H1 (cell line): ENCODE data around the gene PRRC2A. TPM values are rescaled to one million over a fixed set of nuclear protein-coding genes. Genes with fewer than 3 reads are reported as not detected.

Source experiments
- CTCF ChIA-PET: fragments of 300-600 bp; sonication (Branson Sonifier 250); formaldehyde crosslinking; loops from one replicate; lab custom pipeline; 2021; ENCODE audit not compliant: partially characterized antibody; lab: Charles Lee
- POLR2A ChIA-PET: fragments of 300-600 bp; sonication (Branson Sonifier 250); formaldehyde crosslinking; loops from one replicate; lab custom pipeline; 2021; ENCODE audit warnings: inconsistent platforms; ENCODE audit not compliant: partially characterized antibody; lab: Charles Lee
- DNase-seq, 2 experiments: peaks; one replicate each; pipeline versions ENCODE4 v3.0.0 to v3.0.0-alpha.2; 2010 to 2022; ENCODE audit warnings: low spot score in 2 of 2, low read depth in 1 of 2, mixed read lengths in 1 of 2
- FAIRE-seq: peaks from 2 replicates; lab custom pipeline; 2011; peaks lifted over from hg19 to GRCh38; lab: Jason Lieb, UNC
- H2AFZ ChIP-seq: 2 replicates; pipeline ENCODE4 v1.8.1; 2012; ENCODE audit warnings: low read length, inconsistent platforms
- H2AK5ac ChIP-seq: 2 replicates; pipeline ENCODE4 v1.6.1; 2013; ENCODE audit warnings: low read depth, low read length
- H2BK120ac ChIP-seq: replicated peaks from 2 replicates; pipeline ENCODE3; 2013; ENCODE audit warnings: low read depth, low read length, inconsistent platforms
- H2BK12ac ChIP-seq: 2 replicates; pipeline ENCODE4 v1.6.1; 2013; ENCODE audit warnings: low read depth, low read length
- H2BK15ac ChIP-seq: 2 replicates; pipeline ENCODE4 v1.6.1; 2013; ENCODE audit warnings: low read length
- H2BK20ac ChIP-seq: 2 replicates; pipeline ENCODE4 v1.6.1; 2013; ENCODE audit warnings: low read length
- H2BK5ac ChIP-seq: 2 replicates; pipeline ENCODE4 v1.6.1; 2013; ENCODE audit warnings: low read depth, low read length
- H3K14ac ChIP-seq: 2 replicates; pipeline ENCODE4 v1.6.1; 2013; ENCODE audit warnings: inconsistent platforms; ENCODE audit not compliant: insufficient read length
- H3K18ac ChIP-seq: 2 replicates; pipeline ENCODE4 v1.6.1; 2013; ENCODE audit warnings: low read length; ENCODE audit errors: extremely low read depth
- H3K23ac ChIP-seq: 2 replicates; pipeline ENCODE4 v1.6.1; 2013; ENCODE audit warnings: inconsistent platforms; ENCODE audit not compliant: insufficient read length
- H3K23me2 ChIP-seq: 2 replicates; pipeline ENCODE4 v1.6.1; 2013; ENCODE audit warnings: low read depth, low read length
- H3K27ac ChIP-seq: 2 replicates; pipeline ENCODE4 v1.6.1; 2011; ENCODE audit warnings: low read depth, low read length, inconsistent platforms
- H3K27me3 ChIP-seq, 4 experiments: replicated peaks in 1 of 4; 1 replicate in 1 of 4; 2 replicates in 3 of 4; pipeline versions ENCODE4 v1.6.1 to v1.8.1; 2011 to 2013; ENCODE audit warnings: low read length in 3 of 4, mild to moderate bottlenecking in 3 of 4, inconsistent platforms in 2 of 4, mixed read lengths in 2 of 4, moderate library complexity in 1 of 4; ENCODE audit not compliant: control insufficient read depth in 3 of 4, insufficient read depth in 3 of 4; ENCODE audit errors: extremely low read depth in 1 of 4
- H3K36me3 ChIP-seq, 4 experiments: 2 replicates each; pipeline versions ENCODE4 v1.6.1 to v1.8.1; 2011 to 2013; ENCODE audit warnings: mild to moderate bottlenecking in 4 of 4, low read length in 3 of 4, moderate library complexity in 2 of 4, control low read depth in 1 of 4, inconsistent platforms in 1 of 4; ENCODE audit not compliant: insufficient read depth in 4 of 4, control insufficient read depth in 2 of 4
- H3K4ac ChIP-seq: replicated peaks from 2 replicates; pipeline ENCODE3; 2013; ENCODE audit warnings: low read length, low read depth, mixed read lengths, inconsistent platforms; ENCODE audit not compliant: insufficient read length
- H3K4me1 ChIP-seq, 4 experiments: replicated peaks in 1 of 4; 1 replicate in 1 of 4; 2 replicates in 3 of 4; pipeline versions ENCODE4 v1.6.1 to v1.8.1; 2011 to 2013; ENCODE audit warnings: low read length in 3 of 4, inconsistent platforms in 2 of 4, mixed read lengths in 1 of 4; ENCODE audit not compliant: insufficient read depth in 4 of 4, control insufficient read depth in 3 of 4
- H3K4me2 ChIP-seq, 2 experiments: 2 replicates each; pipeline versions ENCODE4 v1.6.1 to v1.8.1; 2011 to 2013; ENCODE audit warnings: low read depth in 2 of 2, low read length in 2 of 2, control low read depth in 1 of 2, inconsistent platforms in 1 of 2, mild to moderate bottlenecking in 1 of 2; ENCODE audit not compliant: insufficient read depth in 1 of 2
- H3K4me3 ChIP-seq, 4 experiments: fragments of 200-600, 300-600 bp in 1 of 4; sonication (generic), shearing (Covaris generic), sonication (Bioruptor Twin) in 1 of 4; 2 replicates each; pipeline versions ENCODE4 v1.5.1 to v1.8.1; 2011 to 2016; ENCODE audit warnings: low read length in 4 of 4, low read depth in 3 of 4, control low read depth in 2 of 4, inconsistent platforms in 2 of 4, mild to moderate bottlenecking in 2 of 4, mixed read lengths in 1 of 4, moderate library complexity in 1 of 4; ENCODE audit not compliant: insufficient read depth in 2 of 4; ENCODE audit errors: extremely low read depth in 1 of 4
- H3K56ac ChIP-seq: replicated peaks from 2 replicates; pipeline ENCODE3; 2013; ENCODE audit warnings: low read depth, mild to moderate bottlenecking, mixed read lengths, low read length, inconsistent platforms; ENCODE audit not compliant: insufficient read length
- H3K79me1 ChIP-seq: 2 replicates; pipeline ENCODE4 v1.6.1; 2013; ENCODE audit warnings: low read depth, low read length, control low read depth
- H3K79me2 ChIP-seq, 2 experiments: 2 replicates each; pipeline versions ENCODE4 v1.6.1 to v1.8.1; 2012 to 2013; ENCODE audit warnings: low read length in 2 of 2, mild to moderate bottlenecking in 2 of 2, inconsistent platforms in 1 of 2; ENCODE audit not compliant: insufficient read depth in 2 of 2, control insufficient read depth in 1 of 2
- H3K9ac ChIP-seq, 4 experiments: replicated peaks in 1 of 4; 1 replicate in 1 of 4; 2 replicates in 3 of 4; pipeline versions ENCODE4 v1.6.1 to v1.8.1; 2011 to 2013; ENCODE audit warnings: low read depth in 3 of 4, low read length in 3 of 4, control low read depth in 2 of 4, mild to moderate bottlenecking in 2 of 4, moderate library complexity in 2 of 4, inconsistent platforms in 1 of 4; ENCODE audit errors: extremely low read depth in 1 of 4
- H3K9me3 ChIP-seq, 2 experiments: 2 replicates each; pipeline versions ENCODE4 v1.6.1 to v1.8.1; 2012 to 2013; ENCODE audit warnings: mild to moderate bottlenecking in 2 of 2, moderate library complexity in 2 of 2, control low read depth in 1 of 2, inconsistent platforms in 1 of 2, low read depth in 1 of 2, low read length in 1 of 2, mixed read lengths in 1 of 2; ENCODE audit not compliant: insufficient read depth in 2 of 2
- H4K20me1 ChIP-seq, 2 experiments: replicated peaks in 1 of 2; 2 replicates each; pipeline versions ENCODE3 to v1.8.1; 2011 to 2013; ENCODE audit warnings: inconsistent platforms in 2 of 2, low read length in 2 of 2, mild to moderate bottlenecking in 1 of 2; ENCODE audit not compliant: insufficient read depth in 2 of 2, control insufficient read depth in 1 of 2
- H4K5ac ChIP-seq: 2 replicates; pipeline ENCODE4 v1.6.1; 2013; ENCODE audit warnings: low read length, low read depth, mixed read lengths, inconsistent platforms; ENCODE audit not compliant: insufficient read length
- H4K8ac ChIP-seq: 2 replicates; pipeline ENCODE4 v1.8.0; 2013; ENCODE audit warnings: mild to moderate bottlenecking, moderate library complexity, low read length, inconsistent platforms; ENCODE audit not compliant: insufficient read depth; ENCODE audit errors: extremely low read depth
- H4K91ac ChIP-seq: replicated peaks from 2 replicates; pipeline ENCODE3; 2013; ENCODE audit warnings: low read length, mixed read lengths, inconsistent platforms; ENCODE audit not compliant: insufficient read length
- BACH1 ChIP-seq: IDR thresholded peaks from 2 replicates; pipeline ENCODE4 v1.6.1; 2012; ENCODE audit warnings: low read length, improper control_type of control experiment
- CTCF ChIP-seq, 3 experiments: IDR thresholded peaks; 1 replicate in 2 of 3; 2 replicates in 1 of 3; pipeline versions ENCODE4 v1.5.1 to v1.6.1; 2011; ENCODE audit warnings: low read length in 3 of 3, mild to moderate bottlenecking in 3 of 3, inconsistent platforms in 2 of 3, low read depth in 1 of 3, moderate library complexity in 1 of 3; ENCODE audit not compliant: insufficient read depth in 1 of 3; ENCODE audit errors: control extremely low read depth in 1 of 3
- MAFK ChIP-seq: IDR thresholded peaks from 2 replicates; pipeline ENCODE4 v1.6.1; 2012; ENCODE audit warnings: low read depth, mild to moderate bottlenecking, improper control_type of control experiment, low read length
- RFX5 ChIP-seq: IDR thresholded peaks from 2 replicates; pipeline ENCODE4 v1.6.1; 2011; ENCODE audit warnings: low read depth, low read length, improper control_type of control experiment, borderline replicate concordance
- SAP30 ChIP-seq: fragments of 300-600 bp; sonication (generic); IDR thresholded peaks from 2 replicates; pipeline ENCODE4 v1.7.1; 2012; ENCODE audit warnings: low read length, moderate library complexity, mild to moderate bottlenecking, inconsistent platforms; ENCODE audit not compliant: insufficient read depth, insufficient replicate concordance
- SRF ChIP-seq: IDR thresholded peaks from 2 replicates; pipeline ENCODE4 v1.6.1; 2011; ENCODE audit warnings: mild to moderate bottlenecking, low read depth, low read length, moderate library complexity
- whole genome bisulfite sequencing, 2 experiments: shearing (Covaris generic) in 1 of 2; methylation state at CpG; one replicate each; pipeline versions ENCODE4 v1.1.6 to v1.1.7; 2013 to 2015; ENCODE audit warnings: low lambda C conversion rate in 2 of 2, mixed read lengths in 2 of 2, inconsistent platforms in 1 of 2, low coverage in 1 of 2, missing lambda C conversion rate in 1 of 2; ENCODE audit not compliant: insufficient replicate concordance in 2 of 2, insufficient coverage in 1 of 2, insufficient read length in 1 of 2; ENCODE audit errors: extremely low coverage in 1 of 2, missing lambda C conversion rate in 1 of 2; 5-methylcytosine and 5-hydroxymethylcytosine counted together
- polyA plus RNA-seq, 7 experiments: library from polyadenylated mRNA; depleted of rRNA in 3 of 7; stranded (reverse) in 5 of 7; unstranded in 2 of 7; fragments of >200 nt in 5 of 7; fragments of 200-250 nt in 2 of 7; gene quantifications; 1 replicate in 5 of 7; 2 replicates in 1 of 7; 4 replicates in 1 of 7; pipeline versions ENCODE4 v1.2.1 to v1.2.3, GENCODE V29; 2011 to 2013; ENCODE audit warnings: missing spikeins in 2 of 7, mixed read lengths in 2 of 7
- total RNA-seq: library from RNA; stranded (reverse); fragmentation: NEBNext Ultra II Directional; extraction: Animal tissue kit (Norgen Biotek cat#: 25700); gene quantifications from 2 replicates; pipeline ENCODE4 v1.2.1, GENCODE V29; 2021

PRRC2A gene
- total and polyA plus RNA-seq, 2 of the 8 experiments (the other 6 are each of a cell fraction or from before 2014, with no cell fraction given): 118 to 300 TPM

DNA sequence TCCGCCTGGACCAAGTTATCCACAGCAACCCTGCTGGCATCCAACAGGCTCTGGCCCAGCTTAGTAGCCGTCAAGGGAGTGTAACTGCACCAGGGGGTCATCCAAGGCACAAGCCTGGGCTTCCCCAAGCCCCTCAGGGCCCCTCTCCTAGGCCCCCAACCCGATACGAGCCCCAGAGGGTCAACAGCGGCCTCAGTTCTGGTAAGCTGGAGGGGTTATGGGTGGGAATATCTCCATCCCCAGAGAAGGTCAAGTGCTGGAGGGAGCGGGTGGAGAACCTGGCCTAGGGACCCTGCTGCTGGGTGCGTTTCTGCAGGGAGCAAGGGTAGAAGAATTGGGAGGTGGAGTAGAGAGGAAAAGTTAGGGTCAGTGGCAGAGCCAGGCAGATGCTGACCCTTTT is 12.9 kb downstream of the PRRC2A start:
- Histone ChIP-seq H3K23me2 (no peaks in the 10 kb centered on the region), H3K56ac (no peak overlapping the region), H3K79me2 (no peaks in the 10 kb centered on the region; a peak in 1 of 4 replicates), H2BK20ac (no peak overlapping the region), H3K23ac (no peak overlapping the region), H2BK12ac (no peak overlapping the region), H3K14ac (no peak overlapping the region), H3K4ac (no peak overlapping the region), H4K8ac (peak overlapping the region; percentile 26; the same call in 1 of the 2 replicates), H2AK5ac (no peak overlapping the region), H3K4me1 (no peaks in the 10 kb centered on the region), H3K9me3 (no peaks in the 10 kb centered on the region), H4K5ac (no peak overlapping the region), H2BK15ac (no peak overlapping the region), H3K27ac (no peak overlapping the region), H3K27me3 (no peaks in the 10 kb centered on the region), H4K91ac (no peak overlapping the region), H3K18ac (no peak overlapping the region), H4K20me1 (peaks cover 16 to 22% of the 10 kb centered on the region in 2 experiments), H2BK5ac (no peak overlapping the region), H3K36me3 (peaks cover 70 to 98% (median 91%) of the 10 kb centered on the region in 4 experiments), H3K9ac (no peak overlapping the region), H3K4me3 (no peak overlapping the region), H3K79me1 (peaks cover 9% of the 10 kb centered on the region; the same call in 1 of the 2 replicates), H3K4me2 (no peak overlapping the region), H2AFZ (no peak overlapping the region), H2BK120ac (no peak overlapping the region)
- TF ChIP-seq MAFK (no peak), SRF (no peak), BACH1 (no peak), CTCF (IDR thresholded peaks at IDR 0.05; ENCODE audit: control extremely low read depth in 1 of 3, insufficient read depth in 1 of 3, low read depth in 1 of 3, low read length in 3 of 3) (no peak), RFX5 (no peak), SAP30 (no peak)
- ChIA-PET CTCF (interaction anchor here (1.8 to 3.0 kb wide), 2 partner anchors 11 to 18 kb away, joined by 10 to 11 read pairs; partner anchors contain the start of gene BAG6), POLR2A (interaction anchor here (0.8 to 34.9 kb wide), 4 partner anchors 8 to 98 kb away, joined by 3 to 883 read pairs (median 376); partner anchors contain the start of genes APOM, BAG6, C6orf47 and CSNK2B)
- WGBS, 2 experiments: 91% methylated on average over 7 of the region's 7 CpGs; no CpG with 5 or more reads in 1 of the 2 experiments
- DNase-seq: no peak
- FAIRE-seq: no peak
